ENCODE measurements around the gene ADCY7. TPM values are rescaled to one million over a fixed set of nuclear protein-coding genes. Genes with fewer than 3 reads are reported as not detected.

The ADCY7 gene
- total RNA-seq, 1 experiment from 2014 or later: 4.0 TPM

GRCh38 chr16:50314665-50315064, 48.3 kb downstream of the ADCY7 start:
- H3K4ac ChIP-seq (ENCODE audit: low read depth, low read length): no peak overlapping the region
- H3K4me1 Mint-ChIP-seq: peaks cover 0 to 6% of the 10 kb centered on the region in 2 experiments; a peak in 1 of 4 replicates
- no peaks in the 10 kb centered on the region for H3K27me3 Mint-ChIP-seq (ENCODE audit: low read depth)
- no peak overlapping the region for H4K5ac ChIP-seq (ENCODE audit: insufficient read length, low read depth, low read length)
- TF ChIP-seq, protein P1, sequence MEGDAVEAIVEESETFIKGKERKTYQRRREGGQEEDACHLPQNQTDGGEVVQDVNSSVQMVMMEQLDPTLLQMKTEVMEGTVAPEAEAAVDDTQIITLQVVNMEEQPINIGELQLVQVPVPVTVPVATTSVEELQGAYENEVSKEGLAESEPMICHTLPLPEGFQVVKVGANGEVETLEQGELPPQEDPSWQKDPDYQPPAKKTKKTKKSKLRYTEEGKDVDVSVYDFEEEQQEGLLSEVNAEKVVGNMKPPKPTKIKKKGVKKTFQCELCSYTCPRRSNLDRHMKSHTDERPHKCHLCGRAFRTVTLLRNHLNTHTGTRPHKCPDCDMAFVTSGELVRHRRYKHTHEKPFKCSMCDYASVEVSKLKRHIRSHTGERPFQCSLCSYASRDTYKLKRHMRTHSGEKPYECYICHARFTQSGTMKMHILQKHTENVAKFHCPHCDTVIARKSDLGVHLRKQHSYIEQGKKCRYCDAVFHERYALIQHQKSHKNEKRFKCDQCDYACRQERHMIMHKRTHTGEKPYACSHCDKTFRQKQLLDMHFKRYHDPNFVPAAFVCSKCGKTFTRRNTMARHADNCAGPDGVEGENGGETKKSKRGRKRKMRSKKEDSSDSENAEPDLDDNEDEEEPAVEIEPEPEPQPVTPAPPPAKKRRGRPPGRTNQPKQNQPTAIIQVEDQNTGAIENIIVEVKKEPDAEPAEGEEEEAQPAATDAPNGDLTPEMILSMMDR (conservative IDR thresholded peaks at IDR 0.05): no peak
- no peaks in the 10 kb centered on the region for H3K27me3 ChIP-seq (ENCODE audit: insufficient read depth, low read length)
- H3K23me2 ChIP-seq (ENCODE audit: insufficient read length, low read depth, low read length, poor library complexity, severe bottlenecking): no peaks in the 10 kb centered on the region
- no CpG with 5 or more reads among the region's 8 CpGs for WGBS (ENCODE audit: extremely low coverage, insufficient read length, low lambda C conversion rate)
- no peaks in the 10 kb centered on the region for H3K9me3 Mint-ChIP-seq
- no peak overlapping the region for H2AK5ac ChIP-seq (ENCODE audit: insufficient read length, low read length)
- no peak overlapping the region for H2BK20ac ChIP-seq (ENCODE audit: low read depth, low read length, poor library complexity, severe bottlenecking)
- no peak for DNase-seq
- H3K56ac ChIP-seq (ENCODE audit: insufficient read length, low read depth, low read length): no peak overlapping the region
- H4K20me1 ChIP-seq (ENCODE audit: control insufficient read depth, insufficient read depth, insufficient read length): no peaks in the 10 kb centered on the region
- no peak overlapping the region for H4K91ac ChIP-seq (ENCODE audit: insufficient read length, low read depth, low read length)
- H3K4me3 Mint-ChIP-seq: no peak overlapping the region
- H3K18ac ChIP-seq (ENCODE audit: insufficient read length, low read depth, low read length): no peak overlapping the region
- no peak overlapping the region for H4K8ac ChIP-seq (replicated peaks; ENCODE audit: insufficient read length, low read depth, low read length)
- H3K23ac ChIP-seq (ENCODE audit: insufficient read length, low read depth, low read length): no peak overlapping the region
- H3K14ac ChIP-seq (ENCODE audit: insufficient read depth, low read length): no peak overlapping the region
- no peak overlapping the region for H3K27ac ChIP-seq (ENCODE audit: insufficient read length, low read depth, low read length)
- H3T11ph ChIP-seq (ENCODE audit: low read length): no peak overlapping the region
- no peak overlapping the region for H2BK12ac ChIP-seq (ENCODE audit: insufficient read length, low read depth, low read length)
- H3K4me1 ChIP-seq (ENCODE audit: insufficient read depth, low read length): no peaks in the 10 kb centered on the region
- H3K9ac ChIP-seq (ENCODE audit: extremely low read depth, insufficient read length, low read length): no peak overlapping the region
- H3K79me1 ChIP-seq (ENCODE audit: insufficient read depth, low read depth, low read length, poor library complexity, severe bottlenecking): no peaks in the 10 kb centered on the region
- H2AFZ ChIP-seq (ENCODE audit: low read length): no peak overlapping the region
- no peaks in the 10 kb centered on the region for H3K79me2 ChIP-seq (ENCODE audit: insufficient read depth, low read length)
- H3K27ac Mint-ChIP-seq: peak overlapping the region in 2 of 3 experiments; percentile 80 to 87; a peak in 5 of 7 replicates
- no peaks in the 10 kb centered on the region for H3K9me3 ChIP-seq (ENCODE audit: control insufficient read depth, low read depth, low read length)
- H3K4me2 ChIP-seq (ENCODE audit: insufficient read depth, insufficient read length, low read length): no peak overlapping the region
- no peak overlapping the region for H2BK15ac ChIP-seq (ENCODE audit: low read depth, low read length)
- no peak overlapping the region for H2BK5ac ChIP-seq (ENCODE audit: insufficient read length, low read length)
- peaks cover 3 to 64% (median 39%) of the 10 kb centered on the region in 3 experiments; a peak in 5 of 7 replicates for H3K36me3 Mint-ChIP-seq (ENCODE audit: insufficient read depth in 1 of 3, low read depth in 3 of 3)
- H2BK120ac ChIP-seq (ENCODE audit: low read depth, low read length, poor library complexity, severe bottlenecking): no peak overlapping the region

Measured in H9 (cell line).